Stimulated activated naive B cell treated with anti-CD40 and anti-IgM and Interleukin-4, amounts not matched to agents 10 μg/mL and 1 μg/mL and 100 μg/mL, for 72 hours (primary cell): ENCODE results near the gene LARGE1.

ENCODE experiments used
- ATAC-seq, 2 donors: fragments of 150-1000 bp; cut with Tn5 transposase; replicated peaks; 2 replicates each; pipeline ENCODE4 v1.10.0; 2021; ENCODE audit warnings: moderate library complexity in 1 of 2
- DNase-seq: peaks from one replicate; pipeline ENCODE4 v3.0.0; 2021
- H3K27ac Mint-ChIP-seq: one replicate; pipeline ENCODE4 v1.8.0; 2022; ENCODE audit warnings: mild to moderate bottlenecking, mixed read lengths
- H3K27me3 Mint-ChIP-seq, 2 donors: one replicate each; pipeline ENCODE4 v1.8.0; 2022; ENCODE audit warnings: mixed read lengths in 2 of 2
- H3K36me3 Mint-ChIP-seq, 2 donors: one replicate each; pipeline ENCODE4 v1.8.0; 2022; ENCODE audit warnings: mixed read lengths in 2 of 2, mild to moderate bottlenecking in 1 of 2
- H3K4me1 Mint-ChIP-seq, 2 donors: one replicate each; pipeline ENCODE4 v1.8.0; 2022; ENCODE audit warnings: mixed read lengths in 2 of 2, mild to moderate bottlenecking in 1 of 2
- H3K4me3 Mint-ChIP-seq, 2 donors: one replicate each; pipeline ENCODE4 v1.8.0; 2022; ENCODE audit warnings: mild to moderate bottlenecking in 2 of 2, mixed read lengths in 2 of 2, moderate library complexity in 1 of 2
- H3K9me3 Mint-ChIP-seq, 2 donors: one replicate each; pipeline ENCODE4 v1.8.0; 2022; ENCODE audit warnings: mixed read lengths in 2 of 2, mild to moderate bottlenecking in 1 of 2

Gene LARGE1

GRCh38 chr22:33851821-33852384 lies 68.4 kb downstream of the LARGE1 start:
- no peak for DNase-seq
- Mint-ChIP-seq H3K36me3 (peaks cover 6 to 19% of the 10 kb centered on the region in 2 donors), H3K9me3 (peaks cover 3 to 4% of the 10 kb centered on the region in 2 donors), H3K4me1 (peaks cover 30 to 39% of the 10 kb centered on the region in 2 donors), H3K4me3 (no peak overlapping the region), H3K27ac (no peak overlapping the region), H3K27me3 (no peaks in the 10 kb centered on the region)
- no peak for ATAC-seq

- ATAC-seq (no peak), DNase-seq (no peak)
- Mint-ChIP-seq H3K4me1 (peaks cover 30 to 39% of the 10 kb centered on the region in 2 donors), H3K27ac (no peak overlapping the region), H3K36me3 (peaks cover 6 to 22% of the 10 kb centered on the region in 2 donors), H3K9me3 (peaks cover 4 to 6% of the 10 kb centered on the region in 2 donors), H3K27me3 (no peaks in the 10 kb centered on the region), H3K4me3 (no peak overlapping the region)
Measured at GRCh38 chr22:33851240-33851639, 69.0 kb downstream of the LARGE1 start.

DNA sequence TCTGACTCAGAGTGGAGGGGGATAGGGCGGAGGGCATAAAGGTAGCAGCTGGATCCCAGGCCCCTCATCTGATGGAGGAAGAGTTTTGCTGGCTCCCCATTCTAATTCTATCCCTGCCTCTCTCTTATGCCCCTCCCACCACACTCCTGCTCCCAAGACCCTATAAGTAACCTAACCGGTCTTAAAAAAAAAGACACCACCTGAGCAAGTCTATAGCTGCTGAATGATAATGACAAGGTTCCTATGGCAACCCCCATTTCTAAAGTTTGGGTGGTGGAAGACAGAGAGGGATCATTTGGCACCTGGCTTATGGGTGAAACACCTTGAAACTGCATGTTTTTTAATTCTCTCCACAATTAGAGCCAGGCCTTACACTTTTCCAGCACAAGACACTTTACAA lies 69.6 kb downstream of the LARGE1 start:
- no peaks in the 10 kb centered on the region for H3K27me3 Mint-ChIP-seq
- H3K9me3 Mint-ChIP-seq: peaks cover 4 to 8% of the 10 kb centered on the region in 2 donors
- H3K4me3 Mint-ChIP-seq: no peak overlapping the region
- H3K27ac Mint-ChIP-seq: no peak overlapping the region
- H3K36me3 Mint-ChIP-seq: peaks cover 6 to 24% of the 10 kb centered on the region in 2 donors
- H3K4me1 Mint-ChIP-seq: peaks cover 27 to 39% of the 10 kb centered on the region in 2 donors
- no peak for DNase-seq
- no peak for ATAC-seq

- Mint-ChIP-seq H3K4me1 (peaks cover 27 to 39% of the 10 kb centered on the region in 2 donors), H3K36me3 (peaks cover 6 to 25% of the 10 kb centered on the region in 2 donors), H3K27ac (no peak overlapping the region), H3K9me3 (peaks cover 4 to 9% of the 10 kb centered on the region in 2 donors), H3K27me3 (no peaks in the 10 kb centered on the region), H3K4me3 (no peak overlapping the region)
- no peak for DNase-seq
- no peak for ATAC-seq
Measured at GRCh38 chr22:33850193-33850592, 70.1 kb downstream of the LARGE1 start.

DNA sequence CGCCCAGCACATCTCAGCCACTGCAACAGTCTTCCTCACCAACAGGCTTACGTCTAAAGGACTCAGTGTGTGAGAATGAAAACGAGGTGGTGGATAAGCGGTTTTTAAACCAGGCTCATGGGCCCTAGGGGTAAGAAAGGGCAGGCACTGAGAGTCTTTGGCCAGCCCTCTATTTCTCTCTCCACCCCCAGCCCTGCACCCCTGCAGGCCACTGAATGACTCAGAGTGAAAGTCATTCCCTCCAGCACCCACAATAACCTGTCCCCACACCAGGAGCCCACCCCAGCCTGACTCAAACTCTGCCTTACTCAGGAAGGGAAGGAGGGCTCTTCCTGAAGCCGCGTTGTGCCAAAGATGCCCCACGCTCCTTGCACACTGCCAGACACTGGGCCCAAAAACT lies 72.0 kb downstream of the LARGE1 start:
- ATAC-seq: no peak
- no peaks in the 10 kb centered on the region for H3K27me3 Mint-ChIP-seq

DNA sequence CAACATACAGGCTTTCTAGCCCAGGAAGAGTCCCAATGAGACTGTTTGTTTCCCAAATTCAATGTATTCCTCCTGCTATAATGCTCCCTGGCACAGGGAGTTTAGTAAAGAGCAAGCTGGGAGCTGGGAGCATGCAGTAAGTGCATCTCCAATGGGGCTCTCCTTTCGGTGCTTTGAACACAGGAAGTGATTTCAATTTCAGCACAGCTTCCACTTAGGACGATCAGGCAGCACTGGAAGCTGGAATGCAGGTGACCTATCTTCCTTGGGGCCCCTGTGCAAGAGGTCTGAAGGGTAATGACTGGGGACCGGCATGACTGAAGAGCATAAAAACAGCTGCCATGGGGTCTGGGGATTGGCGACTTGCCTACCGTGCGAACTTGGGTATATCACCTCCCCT lies 76.0 kb downstream of the LARGE1 start:
- Mint-ChIP-seq H3K27me3 (no peaks in the 10 kb centered on the region), H3K4me1 (peaks cover 20 to 23% of the 10 kb centered on the region in 2 donors), H3K36me3 (peaks cover 5 to 25% of the 10 kb centered on the region in 2 donors), H3K9me3 (peaks cover 4 to 9% of the 10 kb centered on the region in 2 donors), H3K4me3 (no peak overlapping the region), H3K27ac (no peak overlapping the region)
- DNase-seq: no peak
- ATAC-seq: no peak

More for the DNA sequence above, 72.0 kb downstream of the LARGE1 start:
- Mint-ChIP-seq H3K9me3 (peaks cover 4 to 9% of the 10 kb centered on the region in 2 donors), H3K27ac (no peak overlapping the region), H3K4me1 (peaks cover 18 to 22% of the 10 kb centered on the region in 2 donors), H3K36me3 (peaks cover 5 to 25% of the 10 kb centered on the region in 2 donors), H3K4me3 (no peak overlapping the region)
- DNase-seq: no peak

DNA sequence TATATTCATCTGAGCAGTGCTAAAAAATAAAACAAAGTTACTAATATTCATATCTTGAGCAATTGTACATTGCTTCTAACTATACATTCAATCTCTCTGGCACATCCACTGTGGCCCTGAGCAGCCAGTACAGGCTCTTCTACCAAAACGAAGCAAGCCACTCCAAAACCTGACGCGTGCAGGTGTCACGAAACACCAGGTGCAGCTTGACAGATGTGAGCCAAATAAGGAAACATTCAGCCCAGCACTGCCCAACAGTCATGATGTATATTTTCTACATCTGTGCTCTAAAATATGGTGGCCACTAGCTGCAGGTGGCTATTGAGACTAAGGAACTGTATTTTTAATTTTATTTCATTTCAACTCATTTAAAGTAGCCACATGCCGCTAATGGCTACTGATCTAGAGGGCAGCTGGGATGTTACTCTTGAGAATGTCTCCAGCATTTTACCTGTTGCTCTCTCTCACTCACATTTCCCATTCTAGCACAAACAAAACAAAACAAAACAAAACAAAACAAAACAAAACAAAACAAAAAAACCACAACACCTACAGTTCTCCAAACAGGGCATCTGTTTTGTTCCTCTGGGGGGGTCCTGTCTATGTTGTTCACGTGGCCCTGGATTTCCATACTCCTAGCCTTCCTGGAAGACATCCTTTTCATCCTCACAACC lies 77.7 kb downstream of the LARGE1 start:
- H3K9me3 Mint-ChIP-seq: peaks cover 4 to 7% of the 10 kb centered on the region in 2 donors
- H3K36me3 Mint-ChIP-seq: peaks cover 0 to 10% of the 10 kb centered on the region in 2 donors
- H3K27me3 Mint-ChIP-seq: no peaks in the 10 kb centered on the region
- ATAC-seq (no peak), DNase-seq (no peak)
- H3K4me3 Mint-ChIP-seq: no peak overlapping the region
- peaks cover 21% of the 10 kb centered on the region in 2 donors for H3K4me1 Mint-ChIP-seq
- H3K27ac Mint-ChIP-seq: peak overlapping the region; percentile 15

GRCh38 chr22:33842006-33842354 lies 78.3 kb downstream of the LARGE1 start:
- Mint-ChIP-seq H3K27ac (no peak overlapping the region), H3K27me3 (no peaks in the 10 kb centered on the region), H3K4me1 (peaks cover 21% of the 10 kb centered on the region in 2 donors), H3K9me3 (peaks cover 3 to 6% of the 10 kb centered on the region in 2 donors), H3K36me3 (peaks cover 0 to 7% of the 10 kb centered on the region in 2 donors), H3K4me3 (peak overlapping the region in 1 of 2 donors; percentile 17)
- DNase-seq (no peak), ATAC-seq (no peak)

GRCh38 chr22:33841281-33842005 lies 78.8 kb downstream of the LARGE1 start:
- Mint-ChIP-seq H3K4me3 (peak overlapping the region in 1 of 2 donors; percentile 17), H3K27ac (no peak overlapping the region), H3K36me3 (peaks cover 0 to 3% of the 10 kb centered on the region in 2 donors), H3K9me3 (peaks cover 0 to 3% of the 10 kb centered on the region in 2 donors), H3K27me3 (no peaks in the 10 kb centered on the region), H3K4me1 (peaks cover 21 to 23% of the 10 kb centered on the region in 2 donors)
- no peak for DNase-seq
- peak in 1 of 2 donors; percentile 47 for ATAC-seq

GRCh38 chr22:33838644-33839043 lies 81.6 kb downstream of the LARGE1 start:
- no peaks in the 10 kb centered on the region for H3K27me3 Mint-ChIP-seq
- H3K4me3 Mint-ChIP-seq: no peak overlapping the region
- peaks cover 21 to 28% of the 10 kb centered on the region in 2 donors for H3K4me1 Mint-ChIP-seq
- H3K9me3 Mint-ChIP-seq: no peaks in the 10 kb centered on the region
- ATAC-seq (no peak), DNase-seq (no peak)
- H3K27ac Mint-ChIP-seq: no peak overlapping the region
- no peaks in the 10 kb centered on the region for H3K36me3 Mint-ChIP-seq

DNA sequence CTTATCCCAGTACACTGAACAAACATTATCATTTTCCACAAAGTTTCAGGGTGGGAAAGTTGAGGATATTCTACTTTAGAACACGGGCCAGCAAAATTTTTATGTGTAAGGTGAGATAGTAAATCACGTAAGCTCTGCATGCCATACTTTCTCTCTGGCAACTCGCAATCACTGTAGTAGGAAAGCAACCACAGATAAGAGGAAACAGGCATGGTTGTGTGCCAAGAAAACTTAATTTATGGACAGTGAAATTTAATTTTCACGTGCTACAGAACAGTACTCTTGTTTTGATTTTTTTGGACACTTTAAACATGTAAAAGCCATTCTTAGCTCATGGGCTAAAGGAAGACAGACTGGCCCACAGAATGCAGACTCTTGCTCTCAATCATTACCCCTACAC lies 82.5 kb downstream of the LARGE1 start:
- no peaks in the 10 kb centered on the region for H3K36me3 Mint-ChIP-seq
- H3K27me3 Mint-ChIP-seq: no peaks in the 10 kb centered on the region
- no peak overlapping the region for H3K4me3 Mint-ChIP-seq
- no peak for ATAC-seq
- no peak overlapping the region for H3K27ac Mint-ChIP-seq
- no peak for DNase-seq
- no peaks in the 10 kb centered on the region for H3K9me3 Mint-ChIP-seq
- peaks cover 18 to 24% of the 10 kb centered on the region in 2 donors for H3K4me1 Mint-ChIP-seq

DNA sequence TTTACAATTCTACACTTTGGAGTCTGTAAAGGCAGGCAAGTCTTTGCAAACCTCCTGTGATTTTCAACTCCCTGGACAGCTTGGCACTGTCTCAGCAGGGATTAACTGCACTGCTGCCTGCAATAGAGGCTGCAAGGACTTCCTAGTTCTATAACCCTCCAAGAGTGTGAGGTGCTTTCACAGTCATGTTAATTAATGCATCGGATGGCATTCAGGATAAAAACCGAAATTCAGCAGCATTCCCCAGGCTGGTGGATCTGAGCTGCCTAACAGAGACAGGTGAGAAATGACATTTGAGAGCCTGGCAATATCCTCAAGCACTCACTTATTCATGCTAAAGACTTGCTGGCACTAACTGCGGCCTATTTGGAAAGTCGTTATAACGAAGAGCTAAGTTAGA lies 85.0 kb downstream of the LARGE1 start:
- Mint-ChIP-seq H3K36me3 (no peaks in the 10 kb centered on the region), H3K4me3 (no peak overlapping the region), H3K4me1 (peaks cover 11 to 21% of the 10 kb centered on the region in 2 donors), H3K27me3 (no peaks in the 10 kb centered on the region), H3K27ac (no peak overlapping the region), H3K9me3 (no peaks in the 10 kb centered on the region)
- DNase-seq (no peak), ATAC-seq (no peak)

DNA sequence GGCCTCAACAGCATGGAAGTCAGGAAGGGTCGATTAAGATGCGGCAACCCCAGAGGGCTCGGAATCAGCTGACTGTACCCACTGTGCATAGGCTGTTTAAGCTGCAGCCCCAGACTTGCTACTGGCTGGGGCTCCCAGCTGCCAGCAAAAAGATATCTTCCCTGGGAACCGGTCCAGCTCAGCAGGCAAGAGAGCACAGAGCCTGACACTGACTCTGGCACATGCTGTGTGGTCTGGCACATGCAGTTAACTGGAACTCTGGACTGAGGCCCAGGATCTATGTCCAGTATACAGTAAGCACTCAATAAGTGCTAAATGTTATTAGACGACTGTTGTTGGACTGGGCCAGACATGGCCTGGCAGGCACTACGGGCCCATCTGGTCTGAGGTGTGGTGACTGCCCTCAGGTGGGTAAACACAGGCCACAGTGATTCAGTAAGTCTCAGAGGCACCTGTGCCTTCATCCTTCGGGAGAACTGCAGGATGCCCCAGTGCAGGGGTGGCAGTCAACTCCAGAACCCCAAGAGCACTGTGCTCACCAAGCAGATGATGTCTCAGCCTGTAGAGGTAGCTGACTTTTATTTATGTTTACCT lies 87.6 kb downstream of the LARGE1 start:
- Mint-ChIP-seq H3K4me3 (no peak overlapping the region), H3K27ac (no peak overlapping the region), H3K4me1 (peaks cover 14 to 16% of the 10 kb centered on the region in 2 donors), H3K27me3 (no peaks in the 10 kb centered on the region), H3K9me3 (no peaks in the 10 kb centered on the region), H3K36me3 (peaks cover 5 to 12% of the 10 kb centered on the region in 2 donors)
- ATAC-seq (no peak), DNase-seq (no peak)

DNA sequence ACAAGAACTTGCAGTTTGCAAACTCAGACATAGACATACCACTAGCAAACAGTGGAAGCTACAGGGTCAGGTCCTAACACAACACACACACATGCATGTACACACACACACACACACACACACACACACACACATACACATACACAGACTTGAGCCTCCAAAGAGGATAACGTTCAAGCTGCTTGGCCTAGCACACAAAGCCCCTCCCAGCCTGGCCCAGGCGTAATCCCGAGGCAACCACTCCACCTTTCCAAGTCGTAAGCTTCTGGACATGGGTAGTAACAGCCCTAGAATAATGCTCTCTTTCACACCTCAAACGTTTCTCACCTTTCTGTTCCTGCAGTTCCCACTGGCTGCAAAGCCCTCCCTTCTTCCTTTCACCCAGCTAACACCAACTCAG lies 88.6 kb downstream of the LARGE1 start:
- Mint-ChIP-seq H3K4me3 (no peak overlapping the region), H3K27me3 (no peaks in the 10 kb centered on the region), H3K27ac (no peak overlapping the region), H3K4me1 (peaks cover 14 to 16% of the 10 kb centered on the region in 2 donors), H3K9me3 (no peaks in the 10 kb centered on the region), H3K36me3 (peaks cover 5 to 13% of the 10 kb centered on the region in 2 donors)
- DNase-seq (no peak), ATAC-seq (no peak)
